GM23248 (cell line): ENCODE data around the gene NOS2.

ENCODE experiments used
- EZH2 ChIP-seq: fragments of 200-600 bp; sonication (generic); IDR thresholded peaks from 2 replicates; pipeline ENCODE4 v1.6.1; 2018; ENCODE audit warnings: antibody characterized with exemption, mild to moderate bottlenecking; ENCODE audit not compliant: insufficient read depth, poor library complexity, severe bottlenecking
- EZH2phosphoT487 ChIP-seq: fragments of 200-600 bp; sonication (generic); IDR thresholded peaks from 2 replicates; pipeline ENCODE4 v1.6.1; 2018; ENCODE audit warnings: antibody characterized with exemption, moderate library complexity, mild to moderate bottlenecking, low read depth; ENCODE audit not compliant: insufficient read depth

DNA sequence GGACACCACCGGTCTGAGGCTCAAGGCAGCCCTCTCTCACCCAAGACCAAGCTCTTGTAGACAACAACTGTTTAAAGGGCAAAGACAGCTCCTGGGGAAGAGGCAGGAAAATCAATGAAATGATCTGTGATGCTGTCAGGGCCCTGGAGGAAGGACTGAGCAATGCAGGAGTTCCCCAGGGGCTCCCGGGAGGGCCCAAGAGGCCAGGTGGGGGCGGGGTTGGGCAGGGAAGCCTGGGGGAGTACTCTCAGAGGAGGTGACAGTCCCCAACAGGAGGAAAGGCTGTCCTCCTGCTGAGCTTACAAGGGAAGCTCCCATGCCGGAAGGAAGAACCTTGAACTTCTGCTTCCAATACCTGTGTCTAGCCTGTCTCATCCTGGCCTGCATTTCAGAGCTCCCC, 8.3 kb upstream of the NOS2 start:
- TF ChIP-seq EZH2, result no peak
- no peak for TF ChIP-seq EZH2phosphoT487
